ENCODE data around the gene MYL5.

MYL5 gene

DNA sequence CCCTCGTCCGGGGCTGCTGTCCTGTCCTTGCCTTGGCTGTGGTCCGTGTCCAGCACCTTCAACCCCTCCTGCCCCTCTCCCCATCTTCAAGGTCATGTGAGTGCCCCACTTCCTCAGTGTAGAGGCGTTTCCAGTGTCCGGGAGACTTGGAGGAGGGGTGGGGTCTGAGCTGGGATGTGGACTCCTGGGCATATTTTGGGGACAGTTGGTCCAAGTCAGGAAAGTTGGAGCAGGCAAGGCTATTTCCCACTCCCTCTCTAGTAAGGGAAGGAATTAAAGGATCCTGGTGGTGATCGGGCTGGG is 34.2 kb downstream of the MYL5 start:
- no peak for FAIRE-seq

DNA sequence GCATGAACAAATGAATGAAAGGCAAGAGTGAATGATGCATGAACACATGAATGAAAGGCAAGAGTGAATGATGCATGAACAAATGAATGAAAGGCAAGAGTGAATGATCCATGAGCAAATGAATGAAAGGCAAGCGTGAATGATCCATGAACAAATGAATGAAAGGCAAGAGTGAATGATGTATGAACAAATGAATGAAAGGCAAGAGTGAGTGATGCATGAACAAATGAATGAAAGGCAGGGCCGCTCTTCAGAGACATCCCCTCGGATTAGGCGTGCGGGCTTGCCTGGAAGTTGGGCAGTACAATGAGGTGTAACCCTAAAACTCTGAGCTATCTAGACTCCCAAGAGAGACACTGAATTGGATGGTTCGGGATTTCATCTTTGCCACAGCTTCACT is 35.0 kb downstream of the MYL5 start:
- FAIRE-seq = no peak

DNA sequence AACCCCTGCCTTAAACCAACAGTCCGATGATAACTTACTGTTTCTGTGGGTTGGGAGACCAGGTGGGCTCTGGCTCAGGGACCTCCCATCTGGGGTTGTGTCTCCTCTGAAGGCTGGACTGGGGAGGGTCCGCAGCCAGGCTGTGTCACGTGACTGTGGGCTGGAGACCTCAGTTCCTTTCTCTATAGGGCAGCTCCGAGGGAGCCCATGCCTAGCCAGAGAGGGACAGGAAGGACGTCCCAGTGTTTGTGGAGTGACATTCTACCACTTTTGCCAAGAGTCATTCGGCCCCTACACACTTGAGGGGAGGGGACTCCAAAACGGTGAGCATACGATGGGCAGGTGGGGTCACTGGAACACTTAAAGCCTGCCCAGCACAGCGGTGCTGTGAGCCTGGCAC is 35.8 kb downstream of the MYL5 start:
- FAIRE-seq = no peak

DNA sequence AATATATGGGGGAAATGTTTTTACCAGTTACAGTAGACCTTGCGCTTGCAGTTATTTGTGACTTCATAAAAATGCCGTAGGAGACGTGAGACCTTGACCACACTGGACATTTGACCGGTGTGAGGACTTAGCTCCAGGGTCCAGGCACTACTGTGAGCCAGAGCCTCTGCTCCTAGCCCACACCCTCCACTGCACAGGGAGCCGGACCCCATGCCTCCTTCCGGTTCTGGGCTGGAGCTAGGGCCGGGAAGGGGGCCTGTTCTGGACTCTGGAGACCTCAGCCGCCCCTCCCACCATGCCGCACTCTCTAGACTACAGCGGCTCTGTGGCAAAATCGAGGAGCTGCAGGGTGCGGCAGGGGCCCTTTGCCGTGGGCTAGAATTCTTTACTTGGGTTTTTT is 36.6 kb downstream of the MYL5 start:
- FAIRE-seq = no peak

DNA sequence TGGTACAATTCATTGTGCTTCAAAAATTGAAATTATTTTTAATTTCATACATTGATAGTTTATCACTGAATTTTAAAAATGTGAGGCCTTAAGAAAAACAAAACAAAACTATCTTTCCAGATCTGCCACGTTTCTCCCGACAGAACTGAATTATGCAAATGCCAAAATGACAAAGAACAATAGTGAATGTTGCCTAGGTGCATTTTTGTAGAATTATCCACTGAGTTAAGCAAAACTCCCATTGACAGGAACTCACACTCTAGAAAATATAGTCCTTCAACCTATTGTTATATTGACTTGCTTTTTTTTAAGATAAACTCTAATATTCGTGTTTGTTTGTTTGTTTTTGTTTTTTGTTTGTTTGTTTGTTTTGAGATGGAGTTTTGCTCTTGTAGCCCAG is 37.8 kb downstream of the MYL5 start:
- no peak for FAIRE-seq

DNA sequence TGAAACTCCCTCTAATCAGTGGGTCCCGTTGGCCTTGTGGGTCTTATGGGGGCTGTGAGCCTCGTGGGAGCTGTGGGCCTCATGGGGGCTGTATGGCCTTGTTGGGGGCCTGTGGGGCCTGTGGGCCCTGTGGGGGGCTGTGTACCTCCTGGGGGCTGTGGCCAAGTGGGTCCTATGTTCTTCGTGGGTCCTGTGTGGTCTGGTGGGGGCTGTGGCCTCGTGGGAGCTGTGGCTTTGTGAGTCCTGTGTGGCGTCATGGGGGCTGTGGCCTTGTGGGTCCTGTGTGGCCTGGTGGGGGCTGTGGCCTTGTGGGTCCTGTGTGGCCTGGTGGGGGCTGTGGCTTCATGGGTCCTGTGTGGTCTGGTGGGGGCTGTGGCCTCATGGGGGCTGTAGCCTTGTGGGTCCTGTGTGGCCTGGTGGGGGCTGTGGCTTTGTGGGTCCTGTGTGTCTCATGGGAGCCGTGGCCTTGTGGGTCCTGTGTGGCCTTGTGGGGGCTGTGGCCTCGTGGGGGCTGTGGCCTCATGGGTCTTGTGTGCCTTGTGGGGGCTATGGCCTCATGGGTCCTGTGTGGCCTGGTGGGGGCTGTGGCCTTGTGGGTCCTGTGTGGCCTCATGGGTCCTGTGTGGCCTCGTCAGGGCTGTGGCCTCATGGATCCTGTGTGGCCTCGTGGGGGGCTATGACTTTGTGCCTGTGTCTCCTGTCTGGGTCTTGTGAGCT is 38.7 kb downstream of the MYL5 start:
- no peak for FAIRE-seq

DNA sequence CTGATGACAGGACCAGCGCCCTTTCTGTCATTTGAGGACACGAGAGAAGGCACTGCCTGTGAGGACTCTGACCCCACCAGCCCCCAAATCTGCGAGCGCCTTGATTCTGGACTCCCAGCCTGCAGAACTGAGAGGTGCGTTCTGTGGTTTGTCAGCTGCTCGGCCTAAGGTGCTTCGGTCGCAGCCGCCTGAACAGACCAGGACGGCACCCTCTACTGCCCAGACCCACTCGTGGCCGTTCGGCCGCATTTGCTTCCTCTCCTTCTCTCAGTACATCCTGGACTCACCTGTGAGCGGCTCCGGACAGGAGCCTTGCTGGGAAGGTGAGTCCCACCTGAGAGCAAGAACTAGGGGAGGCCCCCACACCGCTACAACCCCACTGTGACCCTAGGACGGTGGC is 39.7 kb downstream of the MYL5 start:
- no peak for FAIRE-seq

DNA sequence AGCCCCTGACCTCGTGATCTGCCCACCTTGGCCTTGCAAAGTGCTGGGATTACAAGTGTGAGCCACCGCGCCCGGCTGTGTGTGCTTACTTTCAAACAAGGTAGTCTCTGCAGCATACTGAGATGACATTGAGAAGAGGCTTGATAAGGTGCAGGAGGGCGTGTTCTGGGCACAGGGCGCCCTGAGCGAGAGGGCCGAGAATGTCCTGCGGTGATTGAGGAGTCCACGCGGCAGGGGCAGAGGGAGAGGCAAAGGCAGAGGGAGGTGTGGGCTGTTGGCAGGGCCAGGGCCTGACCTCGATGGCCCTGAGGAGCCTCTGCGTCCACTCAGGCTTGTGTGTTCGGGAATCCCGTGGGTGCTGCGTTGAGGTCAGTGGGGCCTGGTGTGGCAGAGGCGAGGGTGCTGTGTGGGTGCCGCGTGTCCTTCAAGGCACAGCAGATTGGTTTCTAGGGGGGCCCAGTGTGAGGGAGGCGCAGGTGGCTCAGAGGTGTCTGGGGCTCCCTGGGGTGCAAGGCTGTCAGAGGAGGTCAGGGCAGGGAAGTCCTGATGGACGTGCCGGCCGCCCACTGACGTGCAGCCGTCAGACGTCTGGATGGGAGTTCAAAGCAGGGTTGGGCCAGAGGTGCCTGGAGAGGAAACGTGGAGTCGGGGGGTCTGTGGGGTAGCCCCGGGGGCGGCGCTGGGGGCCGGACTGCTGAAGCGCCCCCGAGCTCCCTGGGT is 43.4 kb downstream of the MYL5 start:
- FAIRE-seq = no peak

DNA sequence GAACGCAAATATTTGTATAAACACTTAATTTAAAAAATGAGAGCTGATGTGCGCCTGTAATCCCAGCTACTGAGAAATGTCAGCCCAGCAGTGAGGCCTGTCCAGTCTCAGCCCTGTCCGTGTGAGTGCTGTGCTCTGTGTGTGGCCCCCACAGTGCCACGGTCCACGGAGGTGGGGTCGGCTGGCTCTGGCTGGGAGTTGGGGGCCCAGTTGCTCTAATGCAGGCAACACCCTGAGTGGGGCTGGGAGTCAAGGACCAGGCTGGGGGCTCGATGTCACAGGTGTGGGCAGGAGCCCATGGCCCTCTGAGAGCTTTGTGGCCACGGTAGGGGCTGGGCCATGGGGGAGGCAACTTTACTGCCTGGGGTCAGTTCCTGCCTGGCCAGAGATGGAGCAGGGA is 44.1 kb downstream of the MYL5 start:
- no peak for FAIRE-seq

DNA sequence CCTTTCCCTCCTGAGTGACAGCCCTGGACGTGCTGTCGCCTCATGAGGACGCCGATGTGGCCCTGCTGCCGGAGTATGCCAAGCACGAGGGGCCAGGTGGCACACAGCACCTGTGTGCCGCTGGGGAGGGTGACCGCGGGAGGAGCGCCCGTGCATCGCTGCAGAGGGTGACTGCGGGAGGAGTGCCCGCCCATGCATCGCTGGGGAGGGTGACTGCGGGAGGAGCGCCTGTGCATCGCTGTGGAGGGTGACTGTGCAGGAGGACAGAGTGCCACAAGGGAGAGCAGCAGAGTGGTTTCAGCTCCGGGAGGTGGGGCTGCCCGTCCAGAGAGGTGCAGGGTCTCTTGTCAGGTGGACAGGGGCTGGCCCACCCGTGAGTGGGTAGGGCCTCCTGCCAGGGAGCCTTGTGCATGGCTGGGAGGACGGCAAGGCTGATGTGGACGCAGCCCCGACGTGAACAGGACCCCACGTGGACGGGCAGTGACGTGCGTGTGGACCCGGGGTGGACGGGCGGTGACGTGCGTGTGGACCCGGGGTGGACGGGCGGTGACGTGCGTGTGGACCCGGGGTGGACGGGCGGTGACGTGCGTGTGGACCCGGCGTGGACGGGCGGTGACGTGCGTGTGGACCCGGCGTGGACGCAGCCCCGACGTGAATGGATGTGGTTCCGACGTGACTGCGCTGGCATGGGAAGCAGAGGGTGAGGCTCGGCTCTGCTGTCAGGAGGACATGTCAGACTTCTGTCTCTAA is 45.9 kb downstream of the MYL5 start:
- FAIRE-seq = no peak

DNA sequence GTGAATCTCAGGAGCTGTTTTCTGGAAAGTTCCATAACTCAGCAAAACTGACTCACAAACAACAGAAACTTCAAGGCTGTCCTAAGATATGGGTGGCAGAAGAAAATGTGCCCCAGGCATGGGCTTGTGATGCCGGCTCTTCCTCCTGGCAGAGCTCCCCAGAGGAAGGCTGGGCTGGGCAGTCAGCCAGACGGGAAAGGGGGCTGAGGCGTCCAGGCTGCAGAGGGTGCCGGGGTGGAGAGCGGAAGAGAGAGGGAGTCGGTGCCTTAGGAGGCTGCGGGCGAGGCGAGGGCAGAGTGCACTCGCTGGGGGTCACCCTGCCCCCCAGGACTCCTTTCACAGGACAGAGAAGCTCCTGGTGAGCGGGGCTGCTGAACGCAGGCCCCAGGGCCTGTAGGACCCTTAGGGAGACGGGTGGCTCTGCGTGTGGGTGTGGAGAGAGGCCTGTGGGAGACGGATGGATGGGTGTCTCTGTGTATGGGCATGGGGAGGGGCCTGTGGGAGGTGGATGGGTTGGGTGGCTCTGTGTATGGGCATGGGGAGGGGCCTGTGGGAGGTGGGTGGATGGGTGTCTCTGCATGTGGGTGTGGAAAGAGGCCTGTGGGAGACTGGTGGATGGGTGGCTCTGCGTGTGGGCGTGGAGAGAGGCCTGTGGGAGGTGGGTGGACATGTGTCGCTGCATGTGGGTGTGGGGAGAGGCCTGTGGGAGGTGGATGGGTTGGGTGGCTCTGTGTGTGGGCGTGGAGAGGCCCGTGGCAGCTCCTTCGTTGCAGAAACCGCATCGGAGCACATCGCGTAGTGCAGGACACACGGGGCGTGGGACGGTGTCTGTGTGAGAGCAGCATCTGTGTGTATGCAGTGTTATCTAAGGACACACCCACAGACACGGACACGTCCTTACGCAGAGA is 47.2 kb downstream of the MYL5 start:
- FAIRE-seq = no peak

DNA sequence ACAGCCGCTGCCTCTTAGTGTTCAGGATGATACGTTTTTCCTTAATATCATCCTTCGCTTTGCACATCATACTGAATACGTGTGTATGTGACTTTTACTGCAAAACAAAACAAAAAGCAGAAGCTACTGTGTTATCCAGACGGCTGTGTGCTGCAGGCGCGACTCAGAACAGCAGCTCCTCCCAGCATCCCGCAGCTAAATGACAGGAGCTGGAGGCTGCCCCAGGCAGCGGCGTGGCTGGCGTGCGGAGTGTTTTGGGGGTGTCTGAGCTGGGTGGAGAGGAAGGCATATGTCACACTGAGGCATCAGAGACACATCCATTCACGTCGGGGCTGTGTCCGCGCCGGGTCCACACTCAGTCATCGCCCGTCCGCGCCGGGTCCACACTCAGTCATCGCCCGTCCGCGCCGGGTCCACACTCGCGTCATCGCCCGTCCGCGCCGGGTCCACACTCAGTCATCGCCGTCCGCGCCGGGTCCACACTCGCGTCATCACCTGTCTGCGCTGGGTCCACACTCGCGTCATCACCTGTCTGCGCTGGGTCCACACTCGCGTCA is 47.9 kb downstream of the MYL5 start:
- no peak for FAIRE-seq

DNA sequence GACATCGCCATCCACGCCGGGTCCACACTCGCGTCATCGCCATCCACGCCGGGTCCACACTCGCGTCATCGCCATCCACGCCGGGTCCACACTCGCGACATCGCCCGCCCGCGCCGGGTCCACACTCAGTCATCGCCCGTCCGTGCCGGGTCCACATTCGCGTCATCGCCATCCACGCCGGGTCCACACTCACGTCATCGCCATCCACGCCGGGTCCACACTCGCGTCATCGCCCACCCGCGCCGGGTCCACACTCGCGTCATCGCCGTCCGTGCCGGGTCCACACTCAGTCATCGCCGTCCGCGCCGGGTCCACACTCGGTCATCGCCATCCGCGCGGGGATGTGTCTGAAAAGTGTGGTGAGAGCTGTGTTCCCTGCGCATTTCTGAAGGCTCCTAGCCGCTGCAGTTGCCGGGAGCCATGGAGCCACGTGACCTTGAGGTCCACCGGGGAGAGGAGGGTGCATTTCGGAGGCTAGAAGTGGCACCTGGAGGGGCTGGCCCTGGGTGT is 48.6 kb downstream of the MYL5 start:
- FAIRE-seq = no peak

DNA sequence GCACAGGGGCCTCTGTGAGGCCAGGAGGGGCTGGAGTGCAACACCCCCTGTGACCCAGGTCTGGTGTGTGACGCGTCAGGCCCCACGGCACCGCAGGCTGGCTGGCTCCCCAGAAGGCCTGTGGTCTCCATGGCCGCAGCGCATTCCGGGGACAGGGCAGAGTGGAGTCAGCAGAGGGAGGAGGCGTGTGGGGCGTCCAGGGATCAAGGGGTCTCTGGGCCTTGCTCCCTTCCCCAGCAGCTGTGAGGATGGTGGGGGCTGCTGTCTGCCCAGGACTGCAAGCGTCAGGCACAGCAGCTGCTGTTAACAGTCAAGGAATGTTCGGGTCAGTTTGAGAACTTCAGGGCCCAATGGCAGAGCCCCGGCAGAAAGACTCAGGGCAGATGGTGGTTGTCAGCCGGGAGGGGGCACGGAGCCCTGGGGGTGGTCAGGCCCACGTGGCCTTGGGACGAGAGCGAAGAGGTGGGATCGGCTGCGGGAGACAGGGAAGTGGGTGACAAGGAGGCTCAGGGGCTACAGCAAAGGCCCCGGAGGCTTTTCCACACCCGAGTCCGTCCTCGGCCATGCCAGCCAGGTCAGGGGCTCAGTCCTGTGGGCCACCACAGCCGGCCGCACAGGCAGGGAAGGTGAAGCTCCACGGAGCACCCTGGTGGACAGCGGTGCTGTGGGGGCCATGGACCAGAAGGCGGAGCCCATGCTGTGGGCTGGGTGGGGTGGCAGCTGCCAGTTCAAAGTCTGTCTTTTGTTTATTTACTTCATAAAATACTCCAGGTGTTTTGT is 49.6 kb downstream of the MYL5 start:
- FAIRE-seq = no peak

DNA sequence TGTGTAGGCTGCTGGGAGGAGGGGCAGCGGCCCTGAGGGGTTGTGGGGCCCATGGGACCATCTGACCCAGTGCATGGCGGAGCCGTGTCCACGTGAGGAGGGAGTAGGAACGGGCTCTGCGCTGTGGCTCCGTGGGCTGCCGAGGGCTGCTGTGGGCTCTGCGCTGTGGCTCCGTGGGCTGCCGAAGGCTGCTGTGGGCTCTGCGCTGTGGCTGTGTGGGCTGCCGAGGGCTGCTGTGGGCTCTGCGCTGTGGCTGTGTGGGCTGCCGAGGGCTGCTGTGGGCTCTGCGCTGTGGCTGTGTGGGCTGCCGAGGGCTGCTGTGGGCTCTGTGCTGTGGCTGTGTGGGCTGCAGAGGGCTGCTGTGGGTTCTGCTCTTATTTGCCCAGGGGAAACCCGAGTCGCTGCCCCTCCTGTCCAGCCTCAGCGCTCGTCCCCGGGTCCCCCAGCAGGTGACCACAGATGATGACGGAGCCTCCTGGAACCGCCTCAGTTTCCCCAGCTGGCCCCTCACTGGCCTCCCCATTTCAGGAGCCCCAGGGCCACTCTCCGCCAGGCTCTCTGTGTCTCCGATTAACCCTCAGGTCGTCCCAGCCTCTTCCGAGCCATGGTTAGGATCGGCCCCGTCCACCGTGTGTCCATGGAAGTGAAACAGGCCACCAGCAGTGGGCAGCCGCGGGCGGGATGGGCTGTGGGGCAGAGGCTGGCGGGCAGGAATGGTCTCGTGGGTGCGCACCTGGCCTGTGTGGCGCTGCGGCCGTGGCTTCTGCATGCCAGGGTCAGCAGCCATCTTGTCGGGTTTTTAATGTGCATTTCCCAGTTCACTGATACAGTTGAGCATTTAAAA is 51.3 kb downstream of the MYL5 start:
- FAIRE-seq = no peak

DNA sequence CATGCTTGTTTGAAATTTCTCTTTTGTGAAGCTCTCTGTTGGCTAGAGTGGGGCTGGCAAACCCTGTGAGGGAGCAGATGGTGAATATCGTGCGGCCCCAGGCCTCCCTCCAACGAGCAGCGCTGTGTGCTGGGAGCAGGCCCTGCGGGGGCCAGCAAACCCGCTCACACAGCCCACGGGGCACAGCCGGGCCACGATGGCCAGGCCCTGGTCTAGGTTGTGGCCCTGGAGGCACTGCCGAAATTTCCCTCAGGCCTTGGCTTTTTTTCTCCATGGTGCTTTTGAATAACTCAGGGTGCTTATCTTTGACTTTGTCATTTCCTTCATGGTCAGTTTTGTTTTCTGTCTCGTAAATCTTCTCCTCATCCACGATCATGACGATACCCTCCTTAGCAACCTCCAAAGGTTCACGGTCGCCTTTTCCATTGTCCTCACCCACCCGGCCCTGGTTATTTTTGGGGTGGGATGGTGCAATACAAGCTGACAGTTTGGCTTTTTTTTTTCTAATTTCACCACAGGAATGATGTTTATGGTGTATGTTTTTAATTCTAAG is 52.0 kb downstream of the MYL5 start:
- no peak for FAIRE-seq

DNA sequence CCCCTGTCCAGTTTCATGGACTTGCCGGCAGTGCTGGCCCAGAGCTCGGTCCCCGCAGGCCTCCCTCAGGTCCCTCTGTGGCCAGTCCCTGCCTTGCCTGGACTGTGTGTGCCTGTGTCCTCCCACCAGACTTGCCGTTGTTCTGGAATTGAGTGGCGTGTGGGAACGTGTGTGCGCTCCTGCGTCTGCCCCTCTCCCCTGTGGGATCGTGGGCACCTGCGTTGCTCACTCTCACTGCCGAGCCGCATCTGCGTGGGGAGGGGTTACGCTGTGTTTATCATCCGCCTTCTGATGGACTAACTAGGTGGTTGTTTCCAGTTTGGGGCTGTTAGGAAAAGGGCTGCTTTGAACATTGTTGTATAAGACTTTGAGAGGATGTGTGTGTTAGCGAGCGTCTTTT is 52.5 kb downstream of the MYL5 start:
- no peak for FAIRE-seq

DNA sequence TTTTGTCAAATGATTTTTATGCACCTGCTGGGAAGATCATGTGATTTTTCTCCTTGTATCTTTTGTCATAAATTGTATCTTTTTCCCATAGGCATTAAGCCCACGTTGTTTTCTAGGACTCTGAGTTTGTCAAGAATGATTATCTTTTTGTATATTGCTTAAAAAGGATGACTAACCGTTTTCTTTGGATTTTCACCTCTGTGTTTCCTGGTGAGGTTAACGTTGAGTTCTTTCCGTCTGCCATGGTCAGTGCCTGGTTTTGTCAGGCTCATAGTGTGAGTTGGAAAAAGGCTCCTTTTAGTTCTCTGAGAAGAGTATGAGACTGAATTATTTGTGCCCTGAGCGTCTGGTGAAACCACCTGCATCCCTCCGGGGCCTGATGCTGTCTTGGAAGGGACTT is 53.2 kb downstream of the MYL5 start:
- no peak for FAIRE-seq

DNA sequence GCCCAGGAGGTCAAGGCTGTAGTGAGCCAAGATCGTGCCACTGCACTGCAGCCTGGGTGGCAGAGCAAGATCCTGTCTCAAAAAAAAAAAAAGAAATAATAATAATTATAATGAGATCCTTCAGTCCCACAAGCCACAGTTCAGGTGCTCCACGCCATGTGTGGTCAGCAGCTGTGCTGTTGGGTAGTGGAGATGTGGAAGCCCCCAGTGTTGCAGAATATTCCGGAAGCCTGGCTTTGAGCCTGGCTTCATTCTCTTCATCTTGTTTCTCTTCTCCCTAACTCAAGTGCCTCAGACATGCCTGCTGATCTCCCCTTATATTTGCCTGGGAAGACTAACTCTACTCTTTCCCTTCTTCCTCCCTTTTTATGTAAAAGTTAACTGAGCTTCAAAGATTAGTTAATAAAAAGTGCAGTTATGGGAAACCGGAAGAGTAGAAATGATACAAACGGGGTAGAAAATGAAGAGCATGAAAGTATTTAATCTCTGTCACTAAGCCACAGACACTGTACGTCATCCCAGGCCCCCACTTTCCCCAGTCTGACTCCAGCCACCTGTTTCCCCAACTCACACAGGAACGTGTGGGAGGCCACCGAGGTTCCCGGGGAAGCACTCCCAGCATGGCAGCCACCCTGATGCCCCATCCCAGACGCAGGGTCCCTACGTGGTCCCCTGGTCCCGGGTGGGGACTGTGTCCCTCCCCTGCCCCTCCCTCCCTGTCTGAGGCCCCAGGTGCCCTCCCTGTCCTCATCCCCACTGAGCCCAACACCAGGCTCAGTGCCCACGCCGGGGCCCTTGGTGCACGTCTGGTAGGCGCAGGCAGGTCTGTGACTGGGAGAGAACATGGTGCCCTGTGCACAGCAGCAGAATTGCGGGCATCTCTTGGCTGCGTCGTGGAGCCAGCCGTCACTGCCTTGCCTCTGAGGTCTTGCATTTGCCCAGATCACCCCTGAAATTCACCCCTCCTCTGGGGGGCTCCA is 55.3 kb downstream of the MYL5 start:
- FAIRE-seq = no peak
